ENCODE results near the gene ELSPBP1.

ELSPBP1 gene

DNA sequence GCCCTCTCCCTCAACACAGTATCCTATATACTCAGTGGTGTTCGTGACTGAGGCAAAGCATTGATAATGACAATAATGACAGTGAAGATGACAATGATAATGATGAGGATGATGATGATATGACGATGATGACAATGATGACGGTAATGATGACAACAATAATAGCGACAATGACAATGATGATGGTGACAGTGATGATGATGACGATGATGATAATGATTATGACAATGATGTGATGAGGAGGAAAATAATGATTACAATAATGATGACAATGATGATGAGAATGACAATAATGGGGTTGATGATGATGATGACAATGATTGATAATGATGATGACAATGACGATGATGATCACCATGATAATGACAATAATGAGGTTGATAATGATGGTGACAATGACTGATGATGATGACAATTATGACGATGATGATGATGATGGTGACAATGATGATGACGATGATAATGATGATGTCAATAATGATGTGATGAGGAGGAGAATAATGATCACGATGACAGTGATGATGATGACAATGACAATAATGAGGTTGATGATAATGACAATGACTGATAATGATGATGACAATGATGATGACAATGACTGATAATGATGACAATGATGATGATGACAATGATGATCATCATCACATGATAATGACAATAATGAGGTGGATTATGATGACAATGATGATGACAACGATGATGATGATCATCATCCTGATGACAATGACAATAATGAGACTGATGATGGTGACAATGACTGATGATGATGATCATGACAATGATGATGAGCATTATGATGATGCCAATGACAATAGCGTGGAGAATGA, 16.7 kb downstream of the ELSPBP1 start:
- Histone ChIP-seq H3K36me3 (ENCODE audit: control insufficient read depth, insufficient read depth, low read length) (no peaks in the 10 kb centered on the region), H3K27me3 (ENCODE audit: control insufficient read depth, insufficient read depth, low read length) (no peaks in the 10 kb centered on the region), H3K9ac (ENCODE audit: low read depth, low read length) (no peak overlapping the region), H3K9me3 (ENCODE audit: control insufficient read depth, insufficient read depth, low read length) (no peaks in the 10 kb centered on the region), H3K4me1 (ENCODE audit: control insufficient read depth, insufficient read depth, low read length) (no peaks in the 10 kb centered on the region), H3K4me3 (ENCODE audit: low read depth, low read length) (no peak overlapping the region)

DNA sequence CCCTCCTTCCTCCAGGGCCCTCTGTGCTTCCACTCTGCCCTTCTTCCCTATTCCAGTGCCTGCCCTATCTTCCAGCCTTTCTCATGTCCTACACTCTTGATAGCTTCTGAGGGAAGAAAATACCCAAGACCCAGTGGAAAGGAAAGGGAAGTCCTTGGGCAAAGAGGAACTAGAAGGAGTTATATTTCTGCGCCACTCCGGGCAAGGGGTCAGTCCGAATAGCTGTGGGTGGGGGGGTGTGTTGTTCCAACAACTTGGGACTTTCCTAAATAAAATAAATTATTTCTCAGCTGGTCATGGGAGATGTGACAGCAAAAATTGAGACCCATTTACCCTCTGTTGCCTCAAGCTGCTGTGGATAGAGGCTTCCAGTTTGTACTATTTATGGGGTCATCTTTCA, 26.3 kb downstream of the ELSPBP1 start:
- Histone ChIP-seq H3K9ac (ENCODE audit: low read depth, low read length) (no peak overlapping the region), H3K4me3 (ENCODE audit: low read depth, low read length) (no peak overlapping the region), H3K9me3 (ENCODE audit: control insufficient read depth, insufficient read depth, low read length) (no peaks in the 10 kb centered on the region), H3K36me3 (ENCODE audit: control insufficient read depth, insufficient read depth, low read length) (no peaks in the 10 kb centered on the region), H3K27me3 (ENCODE audit: control insufficient read depth, insufficient read depth, low read length) (no peaks in the 10 kb centered on the region), H3K4me1 (ENCODE audit: control insufficient read depth, insufficient read depth, low read length) (no peaks in the 10 kb centered on the region)

DNA sequence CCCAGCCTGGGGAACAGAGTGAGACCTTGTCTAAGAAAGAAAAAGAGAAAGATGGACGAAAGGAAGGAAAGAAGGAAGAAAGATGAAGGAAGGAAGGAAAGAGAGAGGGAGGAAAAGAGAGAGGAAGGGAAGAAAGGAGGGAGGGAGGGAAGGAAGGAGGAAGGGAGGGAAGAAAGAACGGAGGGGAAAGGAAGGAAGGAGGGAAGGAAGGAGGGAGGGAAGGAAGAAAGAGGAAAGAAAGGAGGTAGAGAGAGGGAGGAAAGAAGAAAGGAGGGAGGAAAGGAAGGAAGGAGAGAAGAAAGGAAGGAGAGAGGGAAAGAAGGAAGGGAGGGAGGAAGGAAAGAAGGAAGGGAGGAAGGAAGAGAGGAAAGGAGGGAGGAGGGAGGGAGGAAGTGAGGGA, 28.6 kb downstream of the ELSPBP1 start:
- H3K9ac ChIP-seq (ENCODE audit: low read depth, low read length) = no peak overlapping the region
- H3K9me3 ChIP-seq (ENCODE audit: control insufficient read depth, insufficient read depth, low read length) = no peaks in the 10 kb centered on the region
- H3K36me3 ChIP-seq (ENCODE audit: control insufficient read depth, insufficient read depth, low read length) = no peaks in the 10 kb centered on the region
- no peaks in the 10 kb centered on the region for H3K27me3 ChIP-seq (ENCODE audit: control insufficient read depth, insufficient read depth, low read length)
- H3K4me1 ChIP-seq (ENCODE audit: control insufficient read depth, insufficient read depth, low read length) = no peaks in the 10 kb centered on the region
- no peak overlapping the region for H3K4me3 ChIP-seq (ENCODE audit: low read depth, low read length)

DNA sequence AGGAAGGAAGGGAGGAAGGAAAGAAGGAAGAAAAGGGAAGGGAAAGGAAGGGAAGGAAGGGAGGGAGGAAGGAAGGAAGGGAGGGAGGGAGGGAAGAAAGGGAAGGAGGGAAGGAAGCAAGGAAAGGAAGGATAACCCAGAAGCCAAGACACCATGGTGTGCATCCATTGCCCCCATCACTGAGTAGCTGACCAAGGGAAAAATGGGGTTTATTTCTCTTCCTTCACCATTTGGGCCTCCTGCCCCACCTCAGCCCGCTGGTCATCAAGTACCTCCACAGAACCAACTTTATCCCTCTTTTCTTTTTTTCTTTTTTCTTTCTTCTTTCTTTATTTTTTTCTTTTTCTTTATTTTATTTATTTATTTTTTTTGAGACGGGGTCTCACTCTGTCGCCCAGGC, 29.1 kb downstream of the ELSPBP1 start:
- no peak overlapping the region for H3K4me3 ChIP-seq (ENCODE audit: low read depth, low read length)
- H3K27me3 ChIP-seq (ENCODE audit: control insufficient read depth, insufficient read depth, low read length) = no peaks in the 10 kb centered on the region
- H3K4me1 ChIP-seq (ENCODE audit: control insufficient read depth, insufficient read depth, low read length) = no peaks in the 10 kb centered on the region
- no peaks in the 10 kb centered on the region for H3K9me3 ChIP-seq (ENCODE audit: control insufficient read depth, insufficient read depth, low read length)
- no peak overlapping the region for H3K9ac ChIP-seq (ENCODE audit: low read depth, low read length)
- H3K36me3 ChIP-seq (ENCODE audit: control insufficient read depth, insufficient read depth, low read length) = no peaks in the 10 kb centered on the region

DNA sequence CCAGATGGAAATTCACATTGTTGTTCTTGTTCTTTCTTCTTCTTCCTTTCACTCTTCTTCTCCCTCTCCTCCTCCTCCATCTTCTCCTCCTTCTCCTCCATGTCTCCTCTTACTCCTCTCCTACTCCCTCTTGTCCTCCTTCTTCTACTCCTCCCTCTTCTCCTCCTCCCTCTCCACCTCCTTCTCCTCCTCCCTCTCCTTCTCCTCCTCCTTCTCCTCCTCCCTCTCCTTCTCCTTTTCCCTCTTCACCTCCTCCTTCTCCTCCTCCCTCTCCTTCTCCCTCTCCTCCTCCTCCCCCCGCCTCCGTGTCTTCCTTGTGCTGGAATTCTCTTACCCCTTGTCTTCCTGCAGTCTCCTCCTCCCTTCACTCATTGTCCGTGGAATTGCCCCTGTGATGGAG, 31.0 kb downstream of the ELSPBP1 start:
- Histone ChIP-seq H3K9ac (ENCODE audit: low read depth, low read length) (no peak overlapping the region), H3K36me3 (ENCODE audit: control insufficient read depth, insufficient read depth, low read length) (no peaks in the 10 kb centered on the region), H3K27me3 (ENCODE audit: control insufficient read depth, insufficient read depth, low read length) (no peaks in the 10 kb centered on the region), H3K4me3 (ENCODE audit: low read depth, low read length) (no peak overlapping the region), H3K4me1 (ENCODE audit: control insufficient read depth, insufficient read depth, low read length) (no peaks in the 10 kb centered on the region), H3K9me3 (ENCODE audit: control insufficient read depth, insufficient read depth, low read length) (no peaks in the 10 kb centered on the region)

DNA sequence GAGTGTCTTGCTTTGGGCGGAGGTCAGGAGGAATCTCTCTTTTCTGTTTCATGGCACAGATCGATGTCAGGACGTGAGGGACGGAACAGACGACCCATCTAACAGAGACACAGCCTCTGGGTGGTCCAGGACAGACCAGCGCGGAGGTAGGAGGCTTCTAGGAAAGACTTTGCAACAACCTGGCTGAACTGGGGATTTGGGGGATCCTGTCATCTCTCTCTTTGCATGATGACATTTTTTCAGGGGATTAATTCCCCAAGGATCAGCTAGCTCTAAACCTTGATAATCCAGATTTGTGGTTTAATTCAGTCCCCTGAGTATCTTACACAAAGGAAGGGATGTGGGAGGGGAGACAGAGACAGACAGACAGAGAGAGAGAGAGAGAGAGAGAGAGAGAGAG, 35.0 kb downstream of the ELSPBP1 start:
- no peaks in the 10 kb centered on the region for H3K9me3 ChIP-seq (ENCODE audit: control insufficient read depth, insufficient read depth, low read length)
- no peaks in the 10 kb centered on the region for H3K4me1 ChIP-seq (ENCODE audit: control insufficient read depth, insufficient read depth, low read length)
- H3K27me3 ChIP-seq (ENCODE audit: control insufficient read depth, insufficient read depth, low read length) = no peaks in the 10 kb centered on the region
- no peaks in the 10 kb centered on the region for H3K36me3 ChIP-seq (ENCODE audit: control insufficient read depth, insufficient read depth, low read length)
- H3K4me3 ChIP-seq (ENCODE audit: low read depth, low read length) = no peak overlapping the region
- no peak overlapping the region for H3K9ac ChIP-seq (ENCODE audit: low read depth, low read length)

DNA sequence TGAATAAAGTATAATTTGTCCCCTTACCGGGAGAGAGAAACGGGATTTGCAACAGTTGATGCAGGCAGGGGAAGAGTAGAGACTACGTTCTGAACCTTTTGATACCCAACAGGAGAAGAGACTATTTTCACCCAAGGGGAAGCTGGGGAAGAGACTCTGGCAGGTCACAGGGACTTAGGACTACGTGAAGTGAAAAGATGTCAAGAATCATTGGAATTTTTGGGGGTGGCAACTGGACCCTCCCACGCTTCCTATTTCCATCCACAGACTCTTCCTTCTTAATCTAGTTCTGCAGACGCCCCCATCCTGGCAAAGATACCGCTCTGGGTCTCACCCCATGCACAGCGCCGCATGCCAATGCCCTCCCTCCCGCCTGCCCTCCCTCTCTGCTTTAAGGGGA, 35.6 kb downstream of the ELSPBP1 start:
- no peaks in the 10 kb centered on the region for H3K4me1 ChIP-seq (ENCODE audit: control insufficient read depth, insufficient read depth, low read length)
- H3K4me3 ChIP-seq (ENCODE audit: low read depth, low read length) = no peak overlapping the region

DNA sequence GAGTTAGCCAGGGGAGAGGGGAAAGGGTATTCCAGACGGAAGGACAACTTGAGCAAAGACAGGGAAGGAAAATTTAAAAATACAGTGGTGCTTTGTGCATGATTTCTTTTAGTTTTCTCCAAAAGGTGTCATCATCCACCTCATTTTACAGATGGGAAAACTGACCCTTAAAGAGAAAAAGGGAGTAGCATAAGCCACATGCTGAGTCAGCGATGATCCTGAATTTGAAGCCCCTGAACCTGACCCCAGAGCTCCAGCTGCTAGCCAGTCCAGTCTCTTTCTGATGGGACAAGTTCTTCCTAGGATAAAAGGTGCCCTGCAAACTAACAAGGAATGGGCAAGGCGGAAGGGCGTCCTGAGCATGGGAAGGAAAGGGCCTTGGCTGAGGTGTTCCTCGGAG, 39.2 kb downstream of the ELSPBP1 start:
- Histone ChIP-seq H3K9ac (ENCODE audit: low read depth, low read length) (no peak overlapping the region), H3K9me3 (ENCODE audit: control insufficient read depth, insufficient read depth, low read length) (no peaks in the 10 kb centered on the region), H3K4me3 (ENCODE audit: low read depth, low read length) (no peak overlapping the region), H3K36me3 (ENCODE audit: control insufficient read depth, insufficient read depth, low read length) (no peaks in the 10 kb centered on the region), H3K27me3 (ENCODE audit: control insufficient read depth, insufficient read depth, low read length) (no peaks in the 10 kb centered on the region), H3K4me1 (ENCODE audit: control insufficient read depth, insufficient read depth, low read length) (no peaks in the 10 kb centered on the region)

More for the DNA sequence above, 35.6 kb downstream of the ELSPBP1 start:
- Histone ChIP-seq H3K9me3 (ENCODE audit: control insufficient read depth, insufficient read depth, low read length) (no peaks in the 10 kb centered on the region), H3K36me3 (ENCODE audit: control insufficient read depth, insufficient read depth, low read length) (no peaks in the 10 kb centered on the region), H3K9ac (ENCODE audit: low read depth, low read length) (no peak overlapping the region), H3K27me3 (ENCODE audit: control insufficient read depth, insufficient read depth, low read length) (no peaks in the 10 kb centered on the region)

DNA sequence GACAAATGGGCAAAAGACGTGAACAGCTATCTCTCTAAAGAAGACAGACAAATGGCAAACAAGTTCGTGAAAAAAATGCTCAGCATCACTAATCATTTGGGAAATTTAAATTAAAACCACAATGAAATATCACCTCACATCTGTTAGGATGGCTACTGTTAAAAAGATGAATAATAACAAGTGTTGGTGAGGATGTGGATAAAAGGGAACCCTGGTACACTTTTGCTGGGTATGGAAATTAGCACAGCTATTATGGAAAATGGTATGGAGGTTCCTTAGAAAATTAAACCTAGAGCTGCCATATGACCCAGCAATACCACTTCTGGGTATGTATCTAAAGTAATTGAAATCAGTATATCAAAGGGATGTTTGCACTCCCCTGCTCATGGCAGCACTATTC, 42.3 kb downstream of the ELSPBP1 start:
- Histone ChIP-seq H3K27me3 (ENCODE audit: control insufficient read depth, insufficient read depth, low read length) (no peaks in the 10 kb centered on the region), H3K9me3 (ENCODE audit: control insufficient read depth, insufficient read depth, low read length) (no peaks in the 10 kb centered on the region)

DNA sequence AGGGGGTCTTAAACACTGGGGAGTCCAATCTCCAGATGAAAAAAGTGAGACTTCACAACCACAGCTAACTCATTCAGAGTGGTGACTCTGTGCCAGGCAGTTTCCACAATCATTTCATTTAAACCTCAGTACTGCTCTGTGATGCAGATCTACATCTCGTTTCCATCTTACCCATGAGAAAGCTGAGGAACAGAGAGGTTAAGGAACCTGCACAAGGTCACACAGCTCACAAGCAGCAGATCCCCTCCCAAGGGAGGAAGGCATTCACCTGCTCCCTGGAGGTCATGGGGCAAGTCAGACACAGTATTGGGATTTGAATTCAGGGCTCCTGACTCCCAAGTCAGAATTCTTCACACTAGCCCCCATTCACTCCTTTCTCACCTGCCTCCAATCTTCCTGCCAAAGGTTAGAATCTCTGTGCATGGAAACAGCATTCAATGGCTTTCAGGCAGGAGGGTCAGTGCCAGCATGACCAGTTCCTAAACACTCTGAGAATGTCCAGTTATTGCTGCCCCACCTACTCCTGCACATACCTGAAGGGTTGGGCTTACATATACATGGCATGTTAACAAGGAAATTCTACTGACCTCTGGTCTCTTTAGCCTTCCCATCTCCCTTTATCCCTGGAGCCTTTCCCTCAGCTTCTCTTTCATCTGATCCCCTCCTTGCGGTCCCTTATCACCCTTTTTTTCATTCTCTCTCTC, 47.6 kb downstream of the ELSPBP1 start:
- H3K4me1 ChIP-seq (ENCODE audit: control insufficient read depth, insufficient read depth, low read length) = no peaks in the 10 kb centered on the region
- no peak overlapping the region for H3K4me3 ChIP-seq (ENCODE audit: low read depth, low read length)
- no peaks in the 10 kb centered on the region for H3K9me3 ChIP-seq (ENCODE audit: control insufficient read depth, insufficient read depth, low read length)
- no peaks in the 10 kb centered on the region for H3K27me3 ChIP-seq (ENCODE audit: control insufficient read depth, insufficient read depth, low read length)
- H3K36me3 ChIP-seq (ENCODE audit: control insufficient read depth, insufficient read depth, low read length) = no peaks in the 10 kb centered on the region
- no peak overlapping the region for H3K9ac ChIP-seq (ENCODE audit: low read depth, low read length)

More for the DNA sequence above, 42.3 kb downstream of the ELSPBP1 start:
- Histone ChIP-seq H3K4me1 (ENCODE audit: control insufficient read depth, insufficient read depth, low read length) (no peaks in the 10 kb centered on the region), H3K4me3 (ENCODE audit: low read depth, low read length) (no peak overlapping the region), H3K9ac (ENCODE audit: low read depth, low read length) (no peak overlapping the region), H3K36me3 (ENCODE audit: control insufficient read depth, insufficient read depth, low read length) (no peaks in the 10 kb centered on the region)

DNA sequence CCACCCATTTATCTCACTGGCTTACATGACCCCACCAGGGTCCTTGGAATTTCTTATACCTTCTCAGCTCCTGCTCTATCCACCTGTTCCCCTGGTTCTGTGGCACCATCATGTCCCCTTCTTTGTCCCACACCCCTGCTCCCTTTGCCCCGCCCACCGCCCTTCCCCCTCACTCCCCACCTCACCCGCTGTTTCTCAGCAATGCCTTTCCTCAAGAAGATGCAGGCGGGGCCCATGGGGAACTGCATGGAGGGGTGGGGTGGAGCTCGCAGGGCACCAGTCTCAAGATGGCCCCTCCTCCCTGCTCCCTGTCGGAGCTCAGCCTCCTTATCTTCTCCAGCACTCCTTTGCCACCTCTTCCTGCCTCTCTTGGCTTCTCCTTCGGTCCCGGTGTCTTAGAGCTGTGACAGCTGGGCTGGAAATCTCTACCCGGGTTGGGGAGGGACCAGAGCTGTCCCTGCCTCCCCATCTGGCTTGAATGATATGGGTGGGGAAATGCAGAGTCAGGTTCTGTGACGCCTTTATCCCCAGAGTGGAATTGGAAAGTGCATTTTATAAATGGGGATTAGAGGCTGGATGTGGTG, 49.3 kb downstream of the ELSPBP1 start, which contains the start of gene CABP5:
TSS of gene CABP5 (minus strand) at position 405 of the 584 bp plus-strand sequence. CDS start at position 248, 157 bp downstream.
- Histone ChIP-seq H3K27me3 (ENCODE audit: control insufficient read depth, insufficient read depth, low read length) (no peaks in the 10 kb centered on the region), H3K4me3 (ENCODE audit: low read depth, low read length) (no peak within 1 kb of the TSS), H3K9ac (ENCODE audit: low read depth, low read length) (no peak within 1 kb of the TSS), H3K4me1 (ENCODE audit: control insufficient read depth, insufficient read depth, low read length) (no peaks in the 10 kb centered on the region), H3K36me3 (ENCODE audit: control insufficient read depth, insufficient read depth, low read length) (no peaks in the 10 kb centered on the region), H3K9me3 (ENCODE audit: control insufficient read depth, insufficient read depth, low read length) (no peaks in the 10 kb centered on the region)

DNA sequence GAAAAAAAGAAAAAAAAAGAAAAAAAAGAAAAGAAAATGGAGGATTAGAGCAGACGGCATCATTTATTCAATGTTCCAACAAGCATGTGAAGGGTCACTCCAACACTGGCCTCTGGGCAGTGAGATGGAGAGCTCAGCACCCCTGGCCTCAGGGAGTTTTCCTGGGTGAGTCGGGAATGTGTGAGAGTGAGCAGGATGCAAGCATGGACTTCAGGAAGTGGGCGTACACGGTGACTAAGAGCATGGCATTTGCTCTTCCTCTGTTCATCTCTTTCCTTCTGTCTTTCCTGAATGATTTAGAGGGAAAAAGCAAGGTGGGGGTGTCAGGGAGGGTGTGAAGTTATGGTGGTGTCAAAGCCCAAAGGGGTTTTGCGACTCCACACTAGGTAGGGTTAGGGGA, 50.1 kb downstream of the ELSPBP1 start:
- no peak overlapping the region for H3K4me3 ChIP-seq (ENCODE audit: low read depth, low read length)
- no peaks in the 10 kb centered on the region for H3K27me3 ChIP-seq (ENCODE audit: control insufficient read depth, insufficient read depth, low read length)
- no peaks in the 10 kb centered on the region for H3K4me1 ChIP-seq (ENCODE audit: control insufficient read depth, insufficient read depth, low read length)
- no peak overlapping the region for H3K9ac ChIP-seq (ENCODE audit: low read depth, low read length)
- no peaks in the 10 kb centered on the region for H3K9me3 ChIP-seq (ENCODE audit: control insufficient read depth, insufficient read depth, low read length)
- no peaks in the 10 kb centered on the region for H3K36me3 ChIP-seq (ENCODE audit: control insufficient read depth, insufficient read depth, low read length)

All from iPS-15b (cell line).